HG03469 (cell line): Measurements from ENCODE around the gene TDRD3.

Experiments
- ATAC-seq: cut with Tn5 transposase; IDR thresholded peaks from one replicate; pipeline ENCODE4 v1.9.1; 2021; ENCODE audit warnings: mild to moderate bottlenecking, moderate library complexity, moderate number of reproducible peaks; ENCODE audit not compliant: unreplicated experiment

The TDRD3 gene

GRCh38 chr13:60572003-60572798, 175.2 kb downstream of the TDRD3 start:
- no peak for ATAC-seq

GRCh38 chr13:60572855-60573254, 175.8 kb downstream of the TDRD3 start:
- ATAC-seq = no peak

GRCh38 chr13:60574735-60575134, 177.7 kb downstream of the TDRD3 start:
- ATAC-seq = no peak

- ATAC-seq = no peak
These were observed 178.1 kb downstream of the TDRD3 start for GRCh38 chr13:60575142-60575541.

GRCh38 chr13:60577761-60578160, 180.7 kb downstream of the TDRD3 start:
- no peak for ATAC-seq

GRCh38 chr13:60583196-60583888, 186.3 kb downstream of the TDRD3 start:
- no peak for ATAC-seq

- no peak for ATAC-seq
These were observed 187.1 kb downstream of the TDRD3 start for GRCh38 chr13:60583911-60584753.

- ATAC-seq = no peak
These were observed 188.0 kb downstream of the TDRD3 start for GRCh38 chr13:60584976-60585375.

- ATAC-seq = no peak
These were observed 194.1 kb downstream of the TDRD3 start for GRCh38 chr13:60590800-60591747.

GRCh38 chr13:60603049-60603448, 206.0 kb downstream of the TDRD3 start:
- no peak for ATAC-seq

- ATAC-seq = no peak
These were observed 207.0 kb downstream of the TDRD3 start for GRCh38 chr13:60604058-60604457.

GRCh38 chr13:60608954-60609353, 211.9 kb downstream of the TDRD3 start:
- no peak for ATAC-seq

GRCh38 chr13:60611523-60611922, 214.5 kb downstream of the TDRD3 start:
- ATAC-seq = no peak

GRCh38 chr13:60612593-60612992, 215.6 kb downstream of the TDRD3 start:
- no peak for ATAC-seq

- no peak for ATAC-seq
These were observed 216.1 kb downstream of the TDRD3 start for GRCh38 chr13:60613080-60613479.

GRCh38 chr13:60617991-60618733, 221.1 kb downstream of the TDRD3 start:
- no peak for ATAC-seq

GRCh38 chr13:60619461-60619860, 222.4 kb downstream of the TDRD3 start:
- ATAC-seq = no peak

- no peak for ATAC-seq
These were observed 223.8 kb downstream of the TDRD3 start for GRCh38 chr13:60620611-60621395.

- no peak for ATAC-seq
These were observed 226.1 kb downstream of the TDRD3 start for GRCh38 chr13:60623151-60623550.
